GM19193 (cell line): ENCODE results near the gene CEMIP.

ENCODE experiments used
- POLR2A ChIP-seq: IDR thresholded peaks from 4 replicates; pipeline ENCODE4 v1.6.1; 2011; ENCODE audit not compliant: insufficient read depth, insufficient read length; ENCODE audit errors: extremely low read depth

The CEMIP gene, protein sequence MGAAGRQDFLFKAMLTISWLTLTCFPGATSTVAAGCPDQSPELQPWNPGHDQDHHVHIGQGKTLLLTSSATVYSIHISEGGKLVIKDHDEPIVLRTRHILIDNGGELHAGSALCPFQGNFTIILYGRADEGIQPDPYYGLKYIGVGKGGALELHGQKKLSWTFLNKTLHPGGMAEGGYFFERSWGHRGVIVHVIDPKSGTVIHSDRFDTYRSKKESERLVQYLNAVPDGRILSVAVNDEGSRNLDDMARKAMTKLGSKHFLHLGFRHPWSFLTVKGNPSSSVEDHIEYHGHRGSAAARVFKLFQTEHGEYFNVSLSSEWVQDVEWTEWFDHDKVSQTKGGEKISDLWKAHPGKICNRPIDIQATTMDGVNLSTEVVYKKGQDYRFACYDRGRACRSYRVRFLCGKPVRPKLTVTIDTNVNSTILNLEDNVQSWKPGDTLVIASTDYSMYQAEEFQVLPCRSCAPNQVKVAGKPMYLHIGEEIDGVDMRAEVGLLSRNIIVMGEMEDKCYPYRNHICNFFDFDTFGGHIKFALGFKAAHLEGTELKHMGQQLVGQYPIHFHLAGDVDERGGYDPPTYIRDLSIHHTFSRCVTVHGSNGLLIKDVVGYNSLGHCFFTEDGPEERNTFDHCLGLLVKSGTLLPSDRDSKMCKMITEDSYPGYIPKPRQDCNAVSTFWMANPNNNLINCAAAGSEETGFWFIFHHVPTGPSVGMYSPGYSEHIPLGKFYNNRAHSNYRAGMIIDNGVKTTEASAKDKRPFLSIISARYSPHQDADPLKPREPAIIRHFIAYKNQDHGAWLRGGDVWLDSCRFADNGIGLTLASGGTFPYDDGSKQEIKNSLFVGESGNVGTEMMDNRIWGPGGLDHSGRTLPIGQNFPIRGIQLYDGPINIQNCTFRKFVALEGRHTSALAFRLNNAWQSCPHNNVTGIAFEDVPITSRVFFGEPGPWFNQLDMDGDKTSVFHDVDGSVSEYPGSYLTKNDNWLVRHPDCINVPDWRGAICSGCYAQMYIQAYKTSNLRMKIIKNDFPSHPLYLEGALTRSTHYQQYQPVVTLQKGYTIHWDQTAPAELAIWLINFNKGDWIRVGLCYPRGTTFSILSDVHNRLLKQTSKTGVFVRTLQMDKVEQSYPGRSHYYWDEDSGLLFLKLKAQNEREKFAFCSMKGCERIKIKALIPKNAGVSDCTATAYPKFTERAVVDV (N-terminal part only)

DNA sequence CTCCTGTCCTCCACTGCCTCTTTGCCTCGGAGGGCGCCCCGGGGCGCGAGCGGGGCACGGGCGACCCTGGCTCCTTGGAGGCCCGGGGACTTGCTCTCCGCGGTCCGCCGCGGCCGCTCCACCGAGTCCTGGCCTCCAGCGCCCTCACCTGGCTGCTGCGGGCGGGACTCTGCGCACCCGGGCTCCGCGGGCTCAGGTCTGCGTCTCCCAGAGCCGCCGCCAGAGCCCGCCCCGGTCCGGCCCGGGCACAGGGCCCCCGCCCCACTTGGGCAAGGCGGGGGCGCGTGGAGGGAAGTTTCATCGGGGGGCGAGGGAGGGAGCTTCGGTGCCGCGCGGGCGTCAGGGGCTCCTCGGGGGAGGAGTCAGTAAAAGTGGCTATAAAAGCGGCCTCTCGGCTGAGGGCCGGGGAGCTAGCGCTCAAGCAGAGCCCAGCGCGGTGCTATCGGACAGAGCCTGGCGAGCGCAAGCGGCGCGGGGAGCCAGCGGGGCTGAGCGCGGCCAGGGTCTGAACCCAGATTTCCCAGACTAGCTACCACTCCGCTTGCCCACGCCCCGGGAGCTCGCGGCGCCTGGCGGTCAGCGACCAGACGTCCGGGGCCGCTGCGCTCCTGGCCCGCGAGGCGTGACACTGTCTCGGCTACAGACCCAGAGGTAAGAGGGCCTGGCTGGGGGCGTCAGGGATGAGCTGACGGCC lies at the start of gene CEMIP:
Gene CEMIP (plus strand): TSS at position 407 of the 694 bp plus-strand sequence. CDS start 94,510 bp downstream, outside the sequence.
- no peak for TF ChIP-seq POLR2A

DNA sequence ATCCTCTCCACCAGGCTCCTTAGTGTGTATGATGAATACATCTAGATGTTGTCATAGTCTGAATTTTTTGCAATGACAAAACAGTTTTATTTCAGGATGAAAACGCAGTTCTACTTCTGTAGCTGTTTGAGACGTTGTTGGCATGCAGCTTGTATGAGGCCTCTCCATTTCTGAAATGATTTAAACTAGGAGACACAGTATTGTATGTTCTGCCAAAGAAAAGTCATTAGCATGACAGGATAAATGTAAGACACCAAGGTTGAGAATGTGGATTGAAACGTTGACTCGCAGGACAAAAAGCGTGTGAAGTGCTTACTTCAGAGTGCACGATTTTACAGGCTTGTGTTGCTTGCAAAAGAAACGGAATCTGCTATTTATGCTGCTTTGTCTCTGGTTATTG lies 48.8 kb upstream of the CEMIP start:
- no peak for TF ChIP-seq POLR2A

DNA sequence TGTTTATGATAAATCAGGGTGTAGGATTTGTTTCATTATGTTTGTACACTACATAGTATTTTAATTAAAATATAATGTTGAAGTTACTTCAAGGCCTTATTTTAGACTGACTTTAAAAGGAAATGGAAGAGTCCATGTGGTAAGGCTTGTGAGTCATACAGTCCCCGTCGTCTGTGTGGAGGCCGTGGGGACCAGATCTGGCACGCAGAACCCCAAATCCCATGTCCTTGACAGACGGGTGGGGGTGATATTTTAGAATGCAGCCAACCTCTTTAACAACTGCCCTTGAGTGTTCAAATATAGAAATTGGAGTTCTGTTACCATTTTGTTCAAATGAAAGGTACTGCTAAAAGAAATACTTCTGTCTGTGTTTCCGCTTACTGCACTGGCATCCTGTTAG lies 48.2 kb upstream of the CEMIP start:
- no peak for TF ChIP-seq POLR2A

DNA sequence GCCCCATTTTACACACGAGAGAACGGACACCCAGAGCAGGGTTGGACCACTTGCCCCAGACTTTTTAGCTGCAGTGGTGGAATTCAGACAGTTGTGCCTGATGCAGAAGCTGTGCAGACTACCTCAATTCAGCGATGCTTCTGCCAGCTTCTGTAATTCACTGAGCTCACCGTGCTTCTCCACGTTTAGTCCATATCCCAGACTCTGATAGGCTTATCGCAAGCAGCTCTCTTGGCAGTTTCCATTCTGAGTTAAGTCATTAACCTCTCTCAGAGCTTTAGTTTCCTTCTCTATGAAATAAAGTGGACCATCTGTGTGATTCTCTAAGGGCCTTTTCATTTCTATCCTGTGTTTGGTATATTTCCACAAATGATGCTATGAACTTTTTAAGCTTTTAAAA lies 47.0 kb upstream of the CEMIP start:
- no peak for TF ChIP-seq POLR2A

DNA sequence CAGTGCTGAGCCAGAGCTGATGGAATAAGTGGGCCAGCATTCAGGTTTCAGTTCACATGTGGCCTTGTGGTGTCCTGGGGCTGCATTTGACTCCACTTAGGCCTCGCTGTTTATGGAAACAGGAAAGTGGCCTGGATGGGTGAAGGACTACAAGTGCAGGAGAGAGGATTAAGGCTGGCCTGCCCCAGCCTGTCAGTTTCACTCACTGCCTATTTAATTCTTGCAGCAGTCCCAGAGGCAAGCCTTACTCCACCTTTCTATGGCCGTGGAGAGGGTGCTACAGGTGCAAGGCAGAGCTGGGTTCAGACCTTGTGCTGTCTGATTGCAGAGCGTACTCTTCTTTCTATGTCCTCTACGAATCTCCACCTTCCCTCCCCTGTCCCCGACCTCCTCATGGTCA lies 46.4 kb upstream of the CEMIP start:
- TF ChIP-seq POLR2A = no peak

DNA sequence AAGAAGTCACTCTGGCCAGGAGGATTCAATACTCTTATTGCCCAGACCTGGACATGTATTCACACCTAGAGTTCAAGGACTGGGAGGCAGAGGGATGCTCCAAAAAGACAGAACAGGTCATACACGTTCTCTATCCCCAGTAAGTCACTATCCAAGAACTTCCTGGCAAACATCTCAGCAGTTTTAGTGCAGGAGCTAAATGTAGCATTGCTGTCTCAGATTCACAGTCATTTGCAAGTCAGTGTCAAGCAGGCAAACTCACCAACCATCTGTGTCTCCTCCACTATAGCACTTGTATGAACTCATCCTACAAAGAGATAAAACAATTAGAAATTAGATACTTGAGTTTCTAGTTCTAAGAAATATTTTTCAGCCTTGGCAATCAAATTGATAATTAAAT lies 45.7 kb upstream of the CEMIP start:
- no peak for TF ChIP-seq POLR2A

DNA sequence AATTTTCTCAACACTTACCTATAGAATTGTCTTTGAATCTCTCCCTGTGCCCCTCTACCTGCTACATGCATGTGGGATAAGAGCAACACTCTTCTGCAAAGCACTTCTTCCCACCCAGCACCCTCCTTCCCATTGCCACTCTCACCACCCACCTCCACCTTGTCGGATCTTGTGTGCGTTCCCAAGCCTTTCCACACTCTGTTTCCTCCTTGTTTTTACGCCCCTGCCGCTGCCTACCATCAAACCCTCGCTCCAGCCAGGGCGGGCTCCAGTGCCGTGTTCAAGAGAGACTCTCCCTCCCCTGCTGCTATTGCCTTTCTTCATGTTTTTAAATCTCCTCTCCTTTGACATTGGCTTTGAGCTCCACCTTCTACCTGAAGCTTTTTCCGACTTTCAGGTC lies 43.8 kb upstream of the CEMIP start:
- TF ChIP-seq POLR2A = no peak

DNA sequence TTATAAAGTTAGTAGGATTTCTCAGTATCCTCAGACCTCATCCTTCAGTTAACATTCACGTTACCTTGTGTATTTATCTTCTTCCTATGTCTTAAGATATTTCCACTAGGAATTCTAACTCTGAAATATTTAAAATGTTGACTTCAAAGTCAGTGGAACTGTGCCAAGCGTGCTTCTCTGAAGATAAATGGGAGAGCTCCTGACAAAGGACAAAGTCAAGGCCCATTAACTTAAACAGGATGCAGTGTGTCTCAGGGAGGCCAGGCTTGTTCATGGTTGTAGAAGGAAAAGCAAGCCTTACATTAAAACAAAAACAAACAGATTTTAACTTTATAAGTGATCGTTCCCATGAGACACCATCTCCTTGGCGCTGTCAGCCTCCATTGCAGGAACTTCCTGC lies 42.6 kb upstream of the CEMIP start:
- TF ChIP-seq POLR2A = no peak

DNA sequence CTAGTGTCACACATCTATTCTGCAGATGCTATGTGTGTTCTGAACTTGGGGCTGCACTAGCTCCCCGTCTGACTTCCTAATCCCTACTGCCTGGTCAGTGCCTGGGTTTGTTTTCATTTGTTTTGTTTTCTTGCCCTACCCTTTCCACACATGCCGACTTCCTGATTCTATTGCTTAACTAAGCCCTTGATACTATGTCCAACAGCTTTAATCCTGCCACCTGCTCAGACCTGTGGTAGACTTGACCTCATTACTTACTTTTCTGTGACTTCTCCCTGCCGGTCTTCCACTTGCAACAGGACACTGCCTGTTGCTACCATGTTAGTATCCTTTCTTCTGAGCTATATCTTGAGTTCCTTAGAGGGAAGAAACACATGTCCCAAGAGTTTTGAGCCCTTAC lies 39.3 kb upstream of the CEMIP start:
- no peak for TF ChIP-seq POLR2A

DNA sequence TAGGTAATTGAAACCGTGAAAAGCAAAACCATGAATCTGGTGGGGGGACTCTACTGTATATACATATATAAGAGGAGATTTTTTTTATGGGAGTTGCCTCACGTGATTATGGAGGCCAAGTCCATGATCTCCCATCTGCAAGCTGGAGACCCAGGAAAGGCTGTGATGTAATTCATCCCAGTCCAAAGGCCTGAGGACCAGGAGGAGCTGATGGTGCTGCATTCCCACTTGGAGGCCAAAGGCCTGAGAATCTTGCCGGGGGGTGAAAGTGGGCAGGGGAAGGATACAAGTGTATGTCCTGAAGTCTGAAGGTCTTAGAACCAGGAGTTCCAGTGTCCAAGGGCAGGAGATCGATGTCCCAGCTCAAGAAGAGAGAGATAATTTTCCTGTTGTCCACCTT lies 37.1 kb upstream of the CEMIP start:
- TF ChIP-seq POLR2A = no peak

DNA sequence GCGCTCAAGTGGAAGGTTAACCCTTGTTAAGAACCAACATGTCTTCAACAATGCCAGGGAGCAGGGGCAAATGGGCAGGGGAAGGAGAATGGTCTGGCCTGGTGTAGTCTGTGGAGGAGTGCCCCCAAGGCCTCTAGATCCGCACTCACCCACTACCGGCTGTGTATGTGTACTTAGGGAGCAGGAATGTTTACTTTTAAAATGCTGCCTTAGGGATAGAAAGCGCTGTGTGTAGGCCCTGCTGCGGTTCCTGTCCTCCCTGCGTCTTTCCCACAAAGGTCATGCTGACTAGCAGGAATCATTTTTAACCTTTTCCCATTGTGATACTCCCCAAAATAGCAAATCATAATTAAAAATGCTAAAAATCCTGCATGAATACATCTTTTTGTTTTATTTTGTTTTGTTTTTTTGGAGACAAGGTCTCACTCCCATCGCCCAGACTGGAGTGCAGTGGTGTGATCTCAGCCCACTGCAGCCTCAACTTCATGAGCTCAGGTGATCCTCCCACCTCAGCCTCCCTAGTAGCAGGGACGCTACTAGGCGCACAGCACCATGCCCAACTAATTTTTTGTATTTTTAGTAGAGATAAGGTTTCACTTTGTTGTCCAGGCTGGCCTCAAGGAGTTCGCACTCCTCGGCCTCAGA lies 35.9 kb upstream of the CEMIP start:
- no peak for TF ChIP-seq POLR2A

DNA sequence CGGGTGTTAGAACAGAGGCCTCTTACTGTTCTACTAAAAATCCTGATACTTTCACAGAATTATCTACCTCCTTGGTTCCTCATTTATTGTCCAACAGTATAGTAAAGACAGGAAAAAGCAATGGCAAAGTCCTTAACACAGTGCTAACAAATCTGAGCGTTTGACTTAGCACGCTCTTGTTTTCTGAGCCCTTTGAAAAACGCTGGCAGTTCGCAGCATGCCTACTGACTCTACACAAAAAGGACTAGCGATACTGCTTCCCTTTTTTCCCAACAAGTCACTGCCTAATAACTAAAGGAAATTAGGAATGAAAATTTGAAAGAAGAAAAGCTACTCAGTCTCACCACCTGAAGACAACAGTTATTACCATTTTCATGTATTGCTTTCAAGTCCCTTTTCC lies 34.8 kb upstream of the CEMIP start:
- no peak for TF ChIP-seq POLR2A

DNA sequence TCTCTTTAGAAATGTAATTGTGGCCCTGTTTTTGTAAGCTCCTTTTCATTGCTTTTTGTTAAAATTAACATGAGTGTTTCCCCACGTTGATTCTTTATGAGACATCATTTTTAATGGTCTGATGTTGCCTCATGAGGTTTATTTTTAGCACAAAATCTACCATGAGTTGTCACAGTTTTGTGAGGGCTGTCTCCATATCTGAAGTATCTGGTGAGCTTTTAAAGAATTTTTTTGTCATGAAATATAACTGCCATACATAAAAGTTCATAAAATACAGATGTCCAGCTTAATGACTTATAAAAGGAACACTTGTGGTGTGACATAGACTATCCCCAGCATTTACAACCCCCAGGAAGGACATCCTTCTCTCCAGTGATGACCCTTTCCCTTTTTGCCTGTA lies 34.3 kb upstream of the CEMIP start:
- no peak for TF ChIP-seq POLR2A

DNA sequence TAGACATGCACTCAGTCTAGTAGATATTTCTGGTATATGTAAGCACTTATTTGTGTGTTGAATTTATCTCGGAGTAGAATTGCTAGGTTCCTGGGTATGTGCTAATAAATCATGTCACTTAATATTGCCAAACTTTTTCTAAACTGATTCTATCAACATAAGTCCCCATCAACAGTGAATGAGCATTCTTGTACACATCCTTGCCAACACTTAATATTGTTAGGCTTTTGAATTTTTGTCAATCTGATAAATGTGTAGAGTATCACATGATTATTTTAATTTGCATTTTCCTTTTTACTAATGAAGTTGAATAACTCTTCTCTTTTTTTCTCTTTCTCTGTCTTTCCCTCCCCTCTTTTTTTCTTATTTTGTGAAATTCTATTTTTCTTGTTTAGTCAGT lies 33.3 kb upstream of the CEMIP start:
- TF ChIP-seq POLR2A = no peak
